GM19193 (cell line): ENCODE results near the gene ZNF598.

Experiments
- POLR2A ChIP-seq: IDR thresholded peaks from 4 replicates; pipeline ENCODE4 v1.6.1; 2011; ENCODE audit not compliant: insufficient read depth, insufficient read length; ENCODE audit errors: extremely low read depth

Gene ZNF598

GRCh38 chr16:1983544-1984346 lies 25.9 kb downstream of the ZNF598 start, which contains the start of gene GFER:
GFER (plus strand) TSS chr16:1984193; CDS start chr16:1984219, 26 bp downstream.
- peak; percentile 93 for TF ChIP-seq POLR2A

DNA sequence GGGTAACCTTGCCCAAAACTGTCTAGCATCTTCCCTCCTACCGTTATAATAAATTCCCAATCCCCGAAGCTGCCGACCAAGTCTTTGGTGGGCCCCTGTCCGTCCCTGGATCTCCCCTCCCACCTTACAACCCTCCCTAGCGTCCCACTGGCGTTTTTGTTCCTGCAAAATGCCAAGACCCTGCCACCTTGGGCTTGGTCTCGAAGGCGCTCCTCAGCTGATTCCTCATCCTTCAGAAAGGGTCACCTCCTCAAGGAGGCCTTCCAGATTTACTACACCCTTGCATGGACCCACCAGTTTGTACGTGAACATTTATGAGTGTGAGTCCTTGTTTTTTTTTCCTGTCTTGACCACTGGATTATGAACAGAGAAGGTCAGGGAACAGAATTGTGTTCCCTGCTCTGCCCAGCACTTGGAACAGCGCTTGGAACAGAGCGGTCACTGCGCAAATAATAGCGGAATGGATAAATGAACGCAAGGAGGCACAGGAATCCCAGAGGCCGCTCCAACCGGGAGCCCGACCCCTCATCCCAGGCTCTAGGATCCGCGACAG lies 26.6 kb downstream of the ZNF598 start:
- TF ChIP-seq POLR2A, result no peak

- TF ChIP-seq POLR2A, result no peak
Measured at GRCh38 chr16:1982013-1982433, 27.6 kb downstream of the ZNF598 start.

GRCh38 chr16:1981398-1981836 lies 28.2 kb downstream of the ZNF598 start, which contains the start of gene NOXO1:
NOXO1 (minus strand) TSS chr16:1981469; CDS start chr16:1981179, 290 bp downstream.
- no peak for TF ChIP-seq POLR2A

DNA sequence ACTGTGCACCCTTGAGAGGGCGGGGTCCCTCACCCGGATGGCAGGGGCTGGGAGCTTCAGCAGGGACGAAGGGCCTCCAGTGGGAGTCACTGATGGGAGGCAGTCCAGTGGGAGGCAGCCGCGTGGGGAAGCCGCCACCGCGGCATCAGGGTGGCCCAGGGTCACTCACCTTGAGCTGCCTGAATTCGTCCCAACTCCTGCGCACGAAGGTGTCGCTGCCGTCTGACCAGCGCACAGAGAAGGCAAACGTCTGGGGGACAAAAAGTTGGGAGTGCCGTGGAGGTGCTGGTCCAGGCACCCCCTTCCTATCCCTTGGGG lies 28.9 kb downstream of the ZNF598 start:
- no peak for TF ChIP-seq POLR2A

DNA sequence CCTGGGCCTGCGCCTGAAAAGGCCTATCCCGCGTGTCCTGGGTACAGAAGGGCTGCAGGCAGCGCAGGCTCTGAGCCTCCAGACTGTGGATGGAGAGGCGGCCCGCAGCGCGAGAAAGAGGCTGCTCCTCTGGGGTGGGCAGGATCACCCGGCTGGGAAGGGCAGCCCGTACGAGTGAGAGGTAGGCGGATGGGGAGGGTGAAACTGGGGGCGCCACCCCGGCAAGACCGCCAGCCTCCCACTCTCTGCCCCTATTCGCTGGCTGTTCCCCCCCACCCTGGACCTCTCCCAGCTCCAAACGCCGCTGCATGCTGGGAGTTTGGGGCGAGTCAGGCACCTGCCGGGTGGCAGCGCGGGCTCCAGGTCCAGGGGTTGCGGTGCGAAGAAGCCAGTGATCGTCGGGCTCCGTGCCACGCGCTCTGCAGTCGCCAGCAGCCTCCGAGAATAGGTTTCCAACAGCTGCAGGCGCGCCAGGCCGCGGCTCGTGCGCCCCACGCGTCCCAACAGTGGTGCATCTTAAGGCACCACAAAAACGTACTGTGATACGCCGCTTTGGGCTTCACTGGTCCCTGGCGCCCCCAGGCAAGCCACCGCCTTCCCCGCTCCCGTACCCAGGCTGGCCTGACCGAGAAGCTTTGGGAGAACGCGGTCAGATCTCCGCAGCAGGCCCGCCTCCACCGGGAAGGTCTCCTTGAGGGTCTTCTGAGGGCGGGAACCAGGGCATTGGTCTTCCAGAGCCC lies 29.4 kb downstream of the ZNF598 start:
- no peak for TF ChIP-seq POLR2A

GRCh38 chr16:1979271-1980029 lies 30.2 kb downstream of the ZNF598 start:
- no peak for TF ChIP-seq POLR2A

DNA sequence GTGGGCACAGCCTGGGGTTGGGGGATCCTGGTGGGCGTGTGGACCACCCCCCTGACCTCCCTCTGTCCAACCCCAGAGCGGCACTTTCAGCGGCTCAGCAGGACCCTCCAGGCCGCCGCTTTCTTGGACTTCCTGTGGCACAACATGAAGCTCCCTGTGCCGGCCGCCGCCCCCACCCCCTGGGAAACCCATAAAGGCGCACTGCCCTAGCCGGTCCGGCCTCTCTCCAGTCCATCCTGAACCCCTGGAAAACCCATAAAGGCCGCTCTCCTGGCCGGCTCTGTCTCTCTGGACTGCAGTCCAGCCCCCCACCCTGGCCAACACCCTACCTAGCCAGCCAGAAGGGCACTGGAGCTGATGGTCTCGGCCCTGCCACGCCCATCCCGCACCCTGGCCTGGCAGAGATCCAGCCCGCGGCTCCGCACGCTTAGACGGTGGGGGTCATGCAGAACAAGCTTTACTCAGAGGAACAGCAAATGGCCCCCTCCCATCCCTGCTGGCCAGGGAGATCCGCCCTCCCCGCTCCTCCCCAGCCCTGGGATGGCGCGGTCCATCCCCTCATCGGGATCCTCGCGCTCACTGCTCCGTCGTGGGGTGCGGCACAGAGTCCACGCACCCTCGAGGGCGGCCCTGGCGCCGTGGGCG lies 31.0 kb downstream of the ZNF598 start:
- TF ChIP-seq POLR2A, result no peak

DNA sequence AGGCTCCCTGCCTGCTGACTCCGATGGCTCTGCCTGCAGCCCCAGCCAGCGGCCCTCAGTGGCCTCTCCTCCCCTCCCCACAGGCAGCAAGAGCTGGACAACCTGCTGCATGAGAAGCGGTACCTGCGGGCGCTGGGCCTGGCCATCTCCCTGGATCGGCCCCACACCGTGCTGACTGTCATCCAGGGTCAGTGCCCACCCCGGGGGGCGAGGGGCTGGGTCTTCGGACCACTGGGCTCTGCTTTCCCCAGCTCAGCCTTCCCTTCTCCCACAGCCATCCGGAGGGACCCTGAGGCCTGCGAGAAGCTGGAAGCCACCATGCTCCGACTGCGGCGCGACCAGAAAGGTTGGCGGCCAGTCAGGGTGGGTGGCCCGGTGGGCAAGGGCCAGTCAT lies 31.7 kb downstream of the ZNF598 start:
- no peak for TF ChIP-seq POLR2A

GRCh38 chr16:1976951-1977874 lies 32.4 kb downstream of the ZNF598 start:
- TF ChIP-seq POLR2A, result no peak

GRCh38 chr16:1976216-1976520 lies 33.5 kb downstream of the ZNF598 start:
- TF ChIP-seq POLR2A, result no peak

DNA sequence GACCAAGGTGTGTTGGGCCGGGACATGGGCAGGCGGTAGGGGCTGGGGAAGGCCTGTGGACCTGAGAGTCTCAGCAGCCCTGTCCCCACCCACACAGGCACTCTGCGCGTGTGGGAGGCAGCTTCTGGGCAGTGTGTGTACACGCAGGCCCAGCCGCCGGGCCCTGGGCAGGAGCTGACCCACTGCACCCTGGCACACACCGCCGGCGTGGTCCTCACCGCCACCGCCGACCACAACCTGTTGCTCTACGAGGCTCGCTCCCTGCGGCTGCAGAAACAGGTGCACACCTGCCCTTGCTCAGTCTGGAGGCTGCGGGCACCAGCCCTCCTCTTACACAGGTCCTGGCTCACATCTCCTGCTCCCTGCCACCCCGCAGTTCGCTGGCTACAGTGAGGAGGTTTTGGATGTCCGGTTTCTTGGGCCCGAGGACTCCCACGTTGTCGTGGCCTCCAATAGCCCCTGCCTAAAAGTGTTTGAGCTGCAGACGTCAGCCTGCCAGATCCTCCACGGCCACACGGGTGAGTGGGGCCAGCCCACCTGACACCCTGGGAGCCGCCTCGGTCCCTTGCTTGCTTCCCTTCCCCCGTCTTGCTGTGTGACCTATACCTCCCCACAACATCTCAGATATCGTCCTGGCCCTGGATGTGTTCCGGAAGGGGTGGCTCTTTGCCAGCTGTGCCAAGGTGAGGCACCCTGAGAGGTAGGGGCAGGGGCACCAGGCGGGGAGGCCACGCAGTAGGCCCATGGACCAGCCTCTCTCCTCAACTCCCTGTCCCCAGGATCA lies 34.0 kb downstream of the ZNF598 start:
- no peak for TF ChIP-seq POLR2A

DNA sequence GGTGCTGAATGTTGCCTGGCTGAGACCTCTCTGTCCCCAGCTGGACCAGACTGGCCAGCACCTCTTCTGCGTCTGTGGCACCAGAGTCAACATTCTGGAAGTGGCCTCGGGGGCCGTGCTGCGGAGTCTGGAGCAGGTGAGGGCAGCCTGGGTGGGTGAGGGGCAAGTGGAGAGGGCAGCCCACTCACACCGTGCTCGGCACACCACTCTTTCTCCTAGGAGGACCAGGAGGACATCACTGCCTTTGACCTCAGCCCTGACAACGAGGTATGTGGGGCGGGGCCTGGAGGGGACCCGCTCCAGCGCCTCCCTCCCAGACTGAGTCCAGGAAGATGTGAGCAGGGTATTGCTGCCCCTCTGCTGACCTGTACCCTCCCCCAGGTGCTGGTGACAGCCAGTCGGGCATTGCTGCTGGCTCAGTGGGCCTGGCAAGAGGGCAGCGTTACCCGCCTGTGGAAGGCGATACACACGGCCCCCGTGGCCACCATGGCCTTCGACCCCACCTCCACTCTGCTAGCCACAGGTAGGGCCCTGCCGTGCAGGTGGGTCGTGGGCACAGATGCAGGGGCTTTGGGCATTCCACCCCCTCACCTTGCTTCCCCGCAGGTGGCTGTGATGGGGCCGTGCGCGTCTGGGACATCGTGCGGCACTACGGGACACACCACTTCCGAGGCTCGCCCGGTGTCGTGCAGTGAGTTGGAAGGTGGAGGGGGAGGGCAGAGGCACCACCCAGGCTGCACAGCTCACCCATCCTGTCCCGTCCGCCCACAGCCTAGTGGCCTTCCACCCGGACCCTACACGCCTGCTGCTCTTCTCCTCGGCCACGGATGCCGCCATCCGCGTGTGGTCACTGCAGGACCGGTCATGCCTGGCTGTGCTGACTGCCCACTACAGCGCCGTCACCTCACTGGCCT lies 35.2 kb downstream of the ZNF598 start:
- TF ChIP-seq POLR2A, result no peak
